GM19043 (cell line): ENCODE data around the gene NAA25.

Source experiments
- ATAC-seq: cut with Tn5 transposase; IDR thresholded peaks from one replicate; pipeline ENCODE4 v1.9.1; 2021; ENCODE audit warnings: low read depth; ENCODE audit not compliant: unreplicated experiment

Gene NAA25

GRCh38 chr12:111981987-111982386 is 126.6 kb downstream of the NAA25 start:
- ATAC-seq, result no peak

- no peak for ATAC-seq
These were observed 128.0 kb downstream of the NAA25 start for GRCh38 chr12:111980598-111980997.

GRCh38 chr12:111978545-111978944 is 130.0 kb downstream of the NAA25 start:
- no peak for ATAC-seq

GRCh38 chr12:111976860-111977259 is 131.7 kb downstream of the NAA25 start:
- no peak for ATAC-seq
